CD14-positive monocyte (primary cell): ENCODE results near the gene PPM1B. TPM values are rescaled to one million over a fixed set of nuclear protein-coding genes. Genes with fewer than 3 reads are reported as not detected.

Experiments used
- DNase-seq, 3 donors: peaks; one replicate each; pipeline ENCODE4 v3.0.0-alpha.2; 2011 to 2022
- H2AFZ ChIP-seq: 2 replicates; pipeline ENCODE4 v1.6.0; 2012; ENCODE audit warnings: mild to moderate bottlenecking, low read depth, low read length, inconsistent platforms; ENCODE audit not compliant: insufficient read depth, poor library complexity, severe bottlenecking
- H3K27ac ChIP-seq, 2 donors: 1 replicate in 1 of 2; 2 replicates in 1 of 2; pipeline ENCODE4 v1.5.1; 2012 to 2013; ENCODE audit warnings: low read length in 2 of 2, control low read depth in 1 of 2, inconsistent platforms in 1 of 2, low read depth in 1 of 2, mild to moderate bottlenecking in 1 of 2
- H3K27me3 ChIP-seq, 2 donors: one replicate each; pipeline versions ENCODE4 v1.6.0 to v1.6.1; 2011 to 2013; ENCODE audit warnings: low read length in 2 of 2; ENCODE audit not compliant: control insufficient read depth in 2 of 2, insufficient read depth in 2 of 2
- H3K36me3 ChIP-seq, 2 donors: replicated peaks in 1 of 2; 1 replicate in 1 of 2; 2 replicates in 1 of 2; pipeline versions ENCODE4 v1.5.1 to v1.6.1; 2012 to 2013; ENCODE audit warnings: low read length in 2 of 2, control low read depth in 1 of 2, inconsistent platforms in 1 of 2, mild to moderate bottlenecking in 1 of 2; ENCODE audit not compliant: insufficient read depth in 2 of 2, control insufficient read depth in 1 of 2
- H3K4me1 ChIP-seq, 2 donors: 1 replicate in 1 of 2; 2 replicates in 1 of 2; pipeline versions ENCODE4 v1.5.1 to v1.6.1; 2012 to 2013; ENCODE audit warnings: low read length in 2 of 2, control low read depth in 1 of 2, inconsistent platforms in 1 of 2, mild to moderate bottlenecking in 1 of 2, moderate library complexity in 1 of 2; ENCODE audit not compliant: insufficient read depth in 2 of 2, control insufficient read depth in 1 of 2
- H3K4me2 ChIP-seq: replicated peaks from 2 replicates; pipeline ENCODE3; 2012; ENCODE audit warnings: low read length, moderate library complexity, mild to moderate bottlenecking; ENCODE audit not compliant: poor library complexity, severe bottlenecking; ENCODE audit errors: extremely low read depth
- H3K4me3 ChIP-seq, 3 experiments: fragments of 200-600 bp in 1 of 3; sonication (generic) in 1 of 3; replicated peaks in 1 of 3; 1 replicate in 2 of 3; 2 replicates in 1 of 3; pipeline ENCODE4 v1.5.1; 2011 to 2013; ENCODE audit warnings: low read length in 3 of 3, mild to moderate bottlenecking in 3 of 3, control low read depth in 2 of 3, low read depth in 2 of 3, inconsistent platforms in 1 of 3, moderate library complexity in 1 of 3
- H3K79me2 ChIP-seq: 2 replicates; pipeline ENCODE4 v1.6.0; 2012; ENCODE audit warnings: mild to moderate bottlenecking, control low read depth, inconsistent platforms, low read length, moderate library complexity; ENCODE audit not compliant: insufficient read depth
- H3K9ac ChIP-seq: 2 replicates; pipeline ENCODE4 v1.6.0; 2017; ENCODE audit warnings: low read length, mild to moderate bottlenecking; ENCODE audit not compliant: insufficient read depth, poor library complexity, severe bottlenecking
- H3K9me3 ChIP-seq, 2 donors: replicated peaks in 1 of 2; 1 replicate in 1 of 2; 2 replicates in 1 of 2; pipeline versions ENCODE4 v1.5.1 to v1.6.1; 2012 to 2013; ENCODE audit warnings: low read length in 2 of 2, control low read depth in 1 of 2; ENCODE audit not compliant: control insufficient read depth in 1 of 2, insufficient read depth in 1 of 2
- H4K20me1 ChIP-seq: 2 replicates; pipeline ENCODE4 v1.6.0; 2012; ENCODE audit warnings: mild to moderate bottlenecking, low read length, control low read depth, moderate library complexity; ENCODE audit not compliant: insufficient read depth
- H3K27ac Mint-ChIP-seq, 7 donors: one replicate each; pipeline ENCODE4 v1.8.0; 2020; ENCODE audit warnings: mild to moderate bottlenecking in 7 of 7, mixed read lengths in 7 of 7, moderate library complexity in 6 of 7, inconsistent platforms in 2 of 7
- H3K27me3 Mint-ChIP-seq, 3 donors: one replicate each; pipeline ENCODE4 v1.8.0; 2021 to 2022; ENCODE audit warnings: low read depth in 3 of 3, mild to moderate bottlenecking in 3 of 3, mixed read lengths in 3 of 3, moderate library complexity in 3 of 3, inconsistent platforms in 1 of 3
- H3K36me3 Mint-ChIP-seq, 2 donors: one replicate each; pipeline ENCODE4 v1.8.0; 2020; ENCODE audit warnings: mixed read lengths in 2 of 2, inconsistent platforms in 1 of 2, mild to moderate bottlenecking in 1 of 2
- H3K4me1 Mint-ChIP-seq: one replicate; pipeline ENCODE4 v1.8.0; 2020; ENCODE audit warnings: mild to moderate bottlenecking, mixed read lengths
- H3K4me3 Mint-ChIP-seq, 2 donors: one replicate each; pipeline ENCODE4 v1.8.0; 2020; ENCODE audit warnings: mild to moderate bottlenecking in 2 of 2, mixed read lengths in 2 of 2, moderate library complexity in 1 of 2
- H3K9me3 Mint-ChIP-seq, 7 donors: one replicate each; pipeline ENCODE4 v1.8.0; 2020 to 2022; ENCODE audit warnings: mixed read lengths in 7 of 7, mild to moderate bottlenecking in 6 of 7, moderate library complexity in 6 of 7, inconsistent platforms in 2 of 7
- WGBS: methylation state at CpG from one replicate; pipeline ENCODE4 v1.1.5; 2013; ENCODE audit warnings: missing lambda C conversion rate; ENCODE audit not compliant: insufficient coverage; 5-methylcytosine and 5-hydroxymethylcytosine counted together
- intact Hi-C, 2 donors: fragments of 100-400 bp; cut with micrococcal nuclease; formaldehyde crosslinking; loops; one replicate each; pipeline versions ENCODE4 v1.15.0 to v1.15.1; 2023
- polyA plus RNA-seq, 3 donors: library from polyadenylated mRNA; depleted of rRNA in 1 of 3; unstranded in 2 of 3; stranded (reverse) in 1 of 3; fragments of 300-500 nt in 2 of 3; fragments of >200 nt in 1 of 3; fragmentation: Illumina TruSeq in 2 of 3; gene quantifications; 1 replicate in 2 of 3; 2 replicates in 1 of 3; pipeline ENCODE4 v1.2.3, GENCODE V29; 2012 to 2021
- TF ChIP-seq, protein P1 (sequence below): fragments of 200-600 bp; IDR thresholded peaks from one replicate; pipeline ENCODE4 v1.8.0; 2022; ENCODE audit warnings: antibody characterized with exemption, mild to moderate bottlenecking

The PPM1B gene
- polyA plus RNA-seq, 3 donors, result 17.7 to 34.6 (median 24.9) TPM

DNA sequence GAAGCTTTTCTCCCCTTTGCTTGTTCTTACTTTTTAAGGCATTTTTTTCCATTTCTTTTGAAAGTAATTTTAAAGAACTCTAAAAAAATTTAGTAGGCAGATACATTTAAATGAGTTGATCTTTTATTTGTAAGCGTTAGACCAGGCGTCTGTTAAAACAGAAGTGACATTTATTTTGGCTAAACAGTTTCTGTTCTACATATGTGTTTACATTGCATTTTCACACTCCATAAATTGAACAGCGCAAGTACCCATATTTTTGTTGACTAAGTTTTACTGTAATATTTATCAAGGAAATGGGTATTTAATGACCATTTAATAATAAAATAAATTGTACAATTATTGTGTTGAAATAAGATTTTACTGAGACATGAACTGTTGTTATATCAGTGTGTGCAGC lies 21.9 kb downstream of the PPM1B start:
- Histone ChIP-seq H3K27me3 (no peaks in the 10 kb centered on the region), H3K4me2 (no peak overlapping the region), H3K79me2 (peaks cover 99% of the 10 kb centered on the region), H3K9ac (no peak overlapping the region), H2AFZ (no peak overlapping the region), H4K20me1 (peaks cover 90% of the 10 kb centered on the region), H3K9me3 (no peaks in the 10 kb centered on the region), H3K27ac (peak overlapping the region; percentile 8 to 43), H3K36me3 (peaks cover 0 to 9% of the 10 kb centered on the region in 2 donors), H3K4me3 (no peak overlapping the region), H3K4me1 (peaks cover 47 to 62% of the 10 kb centered on the region in 2 donors)
- Mint-ChIP-seq H3K4me1 (peaks cover 66% of the 10 kb centered on the region), H3K4me3 (peak overlapping the region in 1 of 2 donors; percentile 55), H3K9me3 (no peaks in the 10 kb centered on the region), H3K27ac (peak overlapping the region in 5 of 7 donors; percentile 37 to 76 (median 65)), H3K36me3 (peaks cover 9 to 13% of the 10 kb centered on the region in 2 donors), H3K27me3 (peaks cover 0 to 3% (median 0%) of the 10 kb centered on the region in 3 donors)
- intact Hi-C loops, result no loop called here
- TF ChIP-seq, protein P1, sequence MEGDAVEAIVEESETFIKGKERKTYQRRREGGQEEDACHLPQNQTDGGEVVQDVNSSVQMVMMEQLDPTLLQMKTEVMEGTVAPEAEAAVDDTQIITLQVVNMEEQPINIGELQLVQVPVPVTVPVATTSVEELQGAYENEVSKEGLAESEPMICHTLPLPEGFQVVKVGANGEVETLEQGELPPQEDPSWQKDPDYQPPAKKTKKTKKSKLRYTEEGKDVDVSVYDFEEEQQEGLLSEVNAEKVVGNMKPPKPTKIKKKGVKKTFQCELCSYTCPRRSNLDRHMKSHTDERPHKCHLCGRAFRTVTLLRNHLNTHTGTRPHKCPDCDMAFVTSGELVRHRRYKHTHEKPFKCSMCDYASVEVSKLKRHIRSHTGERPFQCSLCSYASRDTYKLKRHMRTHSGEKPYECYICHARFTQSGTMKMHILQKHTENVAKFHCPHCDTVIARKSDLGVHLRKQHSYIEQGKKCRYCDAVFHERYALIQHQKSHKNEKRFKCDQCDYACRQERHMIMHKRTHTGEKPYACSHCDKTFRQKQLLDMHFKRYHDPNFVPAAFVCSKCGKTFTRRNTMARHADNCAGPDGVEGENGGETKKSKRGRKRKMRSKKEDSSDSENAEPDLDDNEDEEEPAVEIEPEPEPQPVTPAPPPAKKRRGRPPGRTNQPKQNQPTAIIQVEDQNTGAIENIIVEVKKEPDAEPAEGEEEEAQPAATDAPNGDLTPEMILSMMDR, result no peak
- no peak for DNase-seq
- no CpG with 5 or more reads among the region's 3 CpGs for WGBS

DNA sequence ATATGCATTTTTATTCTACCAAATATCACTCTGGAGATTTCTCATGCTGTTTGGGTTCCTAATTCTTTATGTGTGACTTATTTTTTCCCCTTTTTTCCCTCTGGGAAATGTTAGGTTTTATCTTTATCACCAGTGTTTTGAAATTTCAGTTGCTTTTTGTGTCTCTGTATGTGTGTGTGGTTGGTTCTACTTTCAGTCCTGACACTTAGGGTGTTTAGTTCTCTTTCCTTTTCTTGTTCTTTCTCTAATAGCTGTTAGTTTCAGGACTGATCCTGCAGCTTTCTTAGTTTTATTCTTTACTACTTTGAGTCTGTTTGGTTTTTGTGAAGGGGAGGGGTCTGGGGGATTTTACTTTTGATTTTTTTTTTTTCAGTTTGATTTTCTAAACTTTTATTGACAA lies 23.1 kb downstream of the PPM1B start:
- H3K27me3 ChIP-seq, result no peaks in the 10 kb centered on the region

More for the DNA sequence above, 23.1 kb downstream of the PPM1B start:
- Mint-ChIP-seq H3K4me1 (peaks cover 54% of the 10 kb centered on the region), H3K27me3 (peaks cover 0 to 3% (median 0%) of the 10 kb centered on the region in 3 donors), H3K9me3 (no peaks in the 10 kb centered on the region), H3K4me3 (peak overlapping the region in 1 of 2 donors; percentile 40), H3K27ac (peak overlapping the region in 6 of 7 donors; percentile 62 to 90 (median 72)), H3K36me3 (peaks cover 18 to 19% of the 10 kb centered on the region in 2 donors)
- no peak overlapping the region for H3K9ac ChIP-seq
- TF ChIP-seq, protein P1, result no peak
- peak overlapping the region in 1 of 2 donors; percentile 51 for H3K27ac ChIP-seq
- H3K4me2 ChIP-seq, result peak overlapping the region; percentile 13
- peaks cover 0 to 20% of the 10 kb centered on the region in 2 donors for H3K36me3 ChIP-seq
- DNase-seq, result no peak
- H3K9me3 ChIP-seq, result no peaks in the 10 kb centered on the region
- no peak overlapping the region for H2AFZ ChIP-seq
- peaks cover 38 to 49% of the 10 kb centered on the region in 2 donors for H3K4me1 ChIP-seq
- peaks cover 92% of the 10 kb centered on the region for H4K20me1 ChIP-seq
- H3K4me3 ChIP-seq, result no peak overlapping the region
- intact Hi-C loops, result no loop called here
- H3K79me2 ChIP-seq, result peaks cover 99% of the 10 kb centered on the region
